Ishikawa (cell line): ENCODE results near the gene PTDSS2.

Experiments used
- CEBPB ChIP-seq: IDR thresholded peaks from 2 replicates; pipeline ENCODE4 v1.6.1; 2012
- CREB1 ChIP-seq: IDR thresholded peaks from 2 replicates; pipeline ENCODE4 v1.6.1; 2012; ENCODE audit warnings: low read depth
- EGR1 ChIP-seq: IDR thresholded peaks from 2 replicates; pipeline ENCODE4 v1.6.1; 2012
- EP300 ChIP-seq: IDR thresholded peaks from 2 replicates; pipeline ENCODE4 v1.6.1; 2012; ENCODE audit warnings: borderline replicate concordance
- FOXM1 ChIP-seq: IDR thresholded peaks from 2 replicates; pipeline ENCODE4 v1.6.1; 2012; ENCODE audit warnings: low read depth, borderline replicate concordance
- MAX ChIP-seq: IDR thresholded peaks from 2 replicates; pipeline ENCODE4 v1.6.1; 2012
- NFIC ChIP-seq: IDR thresholded peaks from 2 replicates; pipeline ENCODE4 v1.6.1; 2012
- RAD21 ChIP-seq: IDR thresholded peaks from 2 replicates; pipeline ENCODE4 v1.6.1; 2012; ENCODE audit warnings: low read depth
- REST ChIP-seq: IDR thresholded peaks from 2 replicates; pipeline ENCODE4 v1.6.1; 2012; ENCODE audit warnings: low read depth, mild to moderate bottlenecking
- TAF1 ChIP-seq: IDR thresholded peaks from 2 replicates; pipeline ENCODE4 v1.6.1; 2012; ENCODE audit warnings: low read depth, mild to moderate bottlenecking
- TCF12 ChIP-seq: IDR thresholded peaks from 2 replicates; pipeline ENCODE4 v1.6.1; 2012; ENCODE audit warnings: low read depth
- TEAD4 ChIP-seq: IDR thresholded peaks from 2 replicates; pipeline ENCODE4 v1.6.1; 2012
- USF1 ChIP-seq: IDR thresholded peaks from 2 replicates; pipeline ENCODE4 v1.6.1; 2012
- YY1 ChIP-seq: IDR thresholded peaks from 2 replicates; pipeline ENCODE4 v1.6.1; 2012; ENCODE audit warnings: low read depth
- ZBTB7A ChIP-seq: IDR thresholded peaks from 2 replicates; pipeline ENCODE4 v1.6.1; 2012; ENCODE audit warnings: low read depth

Gene PTDSS2

GRCh38 chr11:534396-535209 is 84.5 kb downstream of the PTDSS2 start:
- TF ChIP-seq REST, result no peak
- peak; percentile 28; the same call in 1 of the 2 replicates for TF ChIP-seq MAX

- TF ChIP-seq TEAD4 (no peak), REST (no peak), EP300 (no peak), TAF1 (no peak), RAD21 (no peak), USF1 (no peak), TCF12 (no peak), ZBTB7A (no peak), EGR1 (no peak), YY1 (no peak), FOXM1 (no peak), CEBPB (no peak), NFIC (no peak), CREB1 (no peak), MAX (no peak)
These were observed 85.1 kb downstream of the PTDSS2 start for GRCh38 chr11:535210-535518.

GRCh38 chr11:535519-536454 is 85.7 kb downstream of the PTDSS2 start, which contains the start of gene HRAS:
Gene HRAS (minus strand): TSS chr11:535576.
- peak; percentile 24 for TF ChIP-seq MAX
- no peak for TF ChIP-seq YY1
- peak; percentile 79; the same call in 1 of the 2 replicates for TF ChIP-seq ZBTB7A
- peak; percentile 66; the same call in 1 of the 2 replicates for TF ChIP-seq TAF1

- TF ChIP-seq TAF1, result peak; percentile 54; the same call in 1 of the 2 replicates
- TF ChIP-seq TCF12, result peak; percentile 52; the same call in 1 of the 2 replicates
- peak; percentile 98 for TF ChIP-seq MAX
- TF ChIP-seq NFIC, result peak; percentile 33; the same call in 1 of the 2 replicates
- no peak for TF ChIP-seq YY1
- peak; percentile 56; the same call in 1 of the 2 replicates for TF ChIP-seq ZBTB7A
- no peak for TF ChIP-seq REST
- TF ChIP-seq CREB1, result no peak
- peak; percentile 43; the same call in 1 of the 2 replicates for TF ChIP-seq EP300
- TF ChIP-seq CEBPB, result no peak
- TF ChIP-seq FOXM1, result peak; percentile 62; the same call in 1 of the 2 replicates
- no peak; the same call in 1 of the 2 replicates for TF ChIP-seq RAD21
- peak; percentile 94 for TF ChIP-seq USF1
- peak; percentile 34 for TF ChIP-seq TEAD4
- TF ChIP-seq EGR1, result peak; percentile 96
These were observed 87.0 kb downstream of the PTDSS2 start, which contains the start of gene LRRC56 for GRCh38 chr11:536841-537621. Gene LRRC56 (plus strand): TSS chr11:537527. CDS start chr11:540685, 3,158 bp downstream.
